SK-N-SH (cell line): ENCODE measurements around the gene NAV2.

Experiments
- TF ChIP-seq, protein P1 (sequence below): IDR thresholded peaks from 2 replicates; pipeline ENCODE4 v1.4.0; 2012; ENCODE audit warnings: low read depth, borderline replicate concordance
- TF ChIP-seq, protein P2 (sequence below): fragments of 200-600 bp; sonication (generic); IDR thresholded peaks from 2 replicates; pipeline ENCODE4 v1.6.1; 2017; ENCODE audit warnings: antibody characterized with exemption, mild to moderate bottlenecking, moderate library complexity

DNA sequence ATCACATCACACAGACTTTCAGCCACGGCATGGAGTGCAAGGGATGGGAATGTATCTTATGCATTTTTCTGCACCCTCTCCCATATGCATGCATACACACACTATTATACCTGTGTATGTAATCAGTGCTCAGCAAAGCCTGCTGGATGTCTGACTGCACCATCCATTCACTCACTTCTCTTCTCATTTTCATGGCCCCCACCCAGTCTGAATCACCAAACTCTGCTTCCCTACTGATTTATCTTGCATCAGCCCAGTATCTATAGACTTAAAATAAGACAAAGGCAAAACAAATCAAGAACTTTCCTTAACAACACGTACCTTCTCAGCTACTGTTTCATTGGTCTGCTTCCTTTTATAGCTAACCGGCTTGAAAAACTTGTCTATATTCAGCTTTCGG, 426.1 kb downstream of the NAV2 start:
- TF ChIP-seq, protein P1, sequence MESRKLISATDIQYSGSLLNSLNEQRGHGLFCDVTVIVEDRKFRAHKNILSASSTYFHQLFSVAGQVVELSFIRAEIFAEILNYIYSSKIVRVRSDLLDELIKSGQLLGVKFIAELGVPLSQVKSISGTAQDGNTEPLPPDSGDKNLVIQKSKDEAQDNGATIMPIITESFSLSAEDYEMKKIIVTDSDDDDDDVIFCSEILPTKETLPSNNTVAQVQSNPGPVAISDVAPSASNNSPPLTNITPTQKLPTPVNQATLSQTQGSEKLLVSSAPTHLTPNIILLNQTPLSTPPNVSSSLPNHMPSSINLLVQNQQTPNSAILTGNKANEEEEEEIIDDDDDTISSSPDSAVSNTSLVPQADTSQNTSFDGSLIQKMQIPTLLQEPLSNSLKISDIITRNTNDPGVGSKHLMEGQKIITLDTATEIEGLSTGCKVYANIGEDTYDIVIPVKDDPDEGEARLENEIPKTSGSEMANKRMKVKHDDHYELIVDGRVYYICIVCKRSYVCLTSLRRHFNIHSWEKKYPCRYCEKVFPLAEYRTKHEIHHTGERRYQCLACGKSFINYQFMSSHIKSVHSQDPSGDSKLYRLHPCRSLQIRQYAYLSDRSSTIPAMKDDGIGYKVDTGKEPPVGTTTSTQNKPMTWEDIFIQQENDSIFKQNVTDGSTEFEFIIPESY, result no peak
- TF ChIP-seq, protein P2, sequence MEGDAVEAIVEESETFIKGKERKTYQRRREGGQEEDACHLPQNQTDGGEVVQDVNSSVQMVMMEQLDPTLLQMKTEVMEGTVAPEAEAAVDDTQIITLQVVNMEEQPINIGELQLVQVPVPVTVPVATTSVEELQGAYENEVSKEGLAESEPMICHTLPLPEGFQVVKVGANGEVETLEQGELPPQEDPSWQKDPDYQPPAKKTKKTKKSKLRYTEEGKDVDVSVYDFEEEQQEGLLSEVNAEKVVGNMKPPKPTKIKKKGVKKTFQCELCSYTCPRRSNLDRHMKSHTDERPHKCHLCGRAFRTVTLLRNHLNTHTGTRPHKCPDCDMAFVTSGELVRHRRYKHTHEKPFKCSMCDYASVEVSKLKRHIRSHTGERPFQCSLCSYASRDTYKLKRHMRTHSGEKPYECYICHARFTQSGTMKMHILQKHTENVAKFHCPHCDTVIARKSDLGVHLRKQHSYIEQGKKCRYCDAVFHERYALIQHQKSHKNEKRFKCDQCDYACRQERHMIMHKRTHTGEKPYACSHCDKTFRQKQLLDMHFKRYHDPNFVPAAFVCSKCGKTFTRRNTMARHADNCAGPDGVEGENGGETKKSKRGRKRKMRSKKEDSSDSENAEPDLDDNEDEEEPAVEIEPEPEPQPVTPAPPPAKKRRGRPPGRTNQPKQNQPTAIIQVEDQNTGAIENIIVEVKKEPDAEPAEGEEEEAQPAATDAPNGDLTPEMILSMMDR, result no peak
